GM23338 (cell line): ENCODE measurements around the gene EEF1G.
A peak's percentile ranks its signal among the peaks of the same experiment; 100 is the strongest.

Experiments used
- CREB1 ChIP-seq: fragments of 250-450 bp; sonication (Bioruptor Pico); IDR thresholded peaks from 2 replicates; pipeline ENCODE4 v1.5.0; 2020; ENCODE audit warnings: low read depth, mild to moderate bottlenecking, moderate library complexity
- CTCF ChIP-seq, 2 experiments: fragments of 200-600 bp in 1 of 2; sonication (generic) in 1 of 2; conservative IDR thresholded peaks; 2 replicates each; pipeline versions ENCODE4 v1.5.1 to v1.6.1; 2016 to 2017; ENCODE audit warnings: antibody characterized with exemption in 2 of 2, low read depth in 2 of 2, mild to moderate bottlenecking in 2 of 2, moderate library complexity in 1 of 2
- ETS1 ChIP-seq: IDR thresholded peaks from 2 replicates; pipeline ENCODE4 v1.6.1; 2016; ENCODE audit warnings: antibody characterized with exemption
- EZH2 ChIP-seq: fragments of 200-600 bp; sonication (generic); IDR thresholded peaks from one replicate; pipeline ENCODE4 v1.8.0; 2017; ENCODE audit warnings: antibody characterized with exemption, mild to moderate bottlenecking, low read depth; ENCODE audit not compliant: unreplicated experiment
- POLR2AphosphoS5 ChIP-seq: IDR thresholded peaks from 2 replicates; pipeline ENCODE4 v1.6.1; 2016; ENCODE audit warnings: antibody characterized with exemption, low read depth
- REST ChIP-seq: IDR thresholded peaks from one replicate; pipeline ENCODE4 v1.6.1; 2018; ENCODE audit warnings: antibody characterized with exemption; ENCODE audit not compliant: unreplicated experiment

DNA sequence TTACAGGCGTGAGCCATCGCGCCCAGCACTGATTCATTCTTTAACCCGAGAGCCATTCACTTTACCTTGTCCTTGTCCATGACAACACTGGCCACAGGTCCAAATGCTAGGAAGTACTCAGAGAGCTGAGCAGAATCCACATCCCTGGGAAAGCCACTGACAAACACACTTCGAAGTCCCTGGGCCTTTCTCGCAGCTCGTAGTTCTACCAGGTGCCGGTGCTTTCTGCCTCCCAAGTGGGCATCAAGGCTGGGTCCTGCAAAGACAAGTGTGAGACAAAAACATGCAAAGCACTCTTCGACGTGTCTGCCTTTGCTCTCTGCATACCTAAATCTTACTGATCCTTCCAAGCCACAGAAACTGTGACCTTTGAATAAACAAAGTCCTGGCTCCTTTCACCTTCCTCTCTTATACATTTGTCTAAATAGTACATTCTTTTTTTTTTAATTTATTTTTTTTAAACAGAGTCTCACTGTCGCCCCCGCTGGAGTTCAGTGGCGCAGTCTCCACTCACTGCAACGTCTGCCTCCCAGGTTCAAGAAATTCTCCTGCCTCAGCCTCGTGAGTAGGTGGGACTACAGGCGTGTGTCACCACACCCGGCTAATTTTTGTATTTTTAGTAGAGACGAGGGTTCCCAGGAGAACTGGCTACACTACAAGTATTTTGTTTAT lies 15.4 kb upstream of the EEF1G start:
- peak; percentile 37 to 51; a peak in 3 of 4 replicates for TF ChIP-seq CTCF (conservative IDR thresholded peaks at IDR 0.05; ENCODE audit: low read depth in 2 of 2)
- no peak for TF ChIP-seq REST
- TF ChIP-seq EZH2: no peak
- no peak for TF ChIP-seq ETS1
- TF ChIP-seq POLR2AphosphoS5: no peak
- no peak for TF ChIP-seq CREB1 (CRISPR knock-in tag)
